Natural killer cell treated with Interleukin-12 subunit alpha and Interleukin-12 subunit beta and Interleukin-15 and Interleukin-18, amount 100 ng/mL, for 72 hours (primary cell): ENCODE data around the gene MSI2. TPM values are rescaled to one million over a fixed set of nuclear protein-coding genes. Genes with fewer than 3 reads are reported as not detected.

ENCODE experiments used
- ATAC-seq, 2 donors: fragments of 150-1000 bp; cut with Tn5 transposase in 1 of 2; sonication (Bioruptor Pico), chemical (Tn5 transposase) in 1 of 2; 2 replicates each; pipeline ENCODE4 v1.10.0; 2021
- DNase-seq: peaks from one replicate; pipeline ENCODE4 v3.0.0; 2022; ENCODE audit warnings: low spot score
- H3K27ac Mint-ChIP-seq, 2 donors: 1 replicate in 1 of 2; 2 replicates in 1 of 2; pipeline ENCODE4 v1.8.0; 2022; ENCODE audit warnings: mixed read lengths in 2 of 2, mild to moderate bottlenecking in 1 of 2, moderate library complexity in 1 of 2
- H3K27me3 Mint-ChIP-seq, 2 donors: 1 replicate in 1 of 2; 2 replicates in 1 of 2; pipeline ENCODE4 v1.8.0; 2022; ENCODE audit warnings: mixed read lengths in 2 of 2
- H3K36me3 Mint-ChIP-seq: one replicate; pipeline ENCODE4 v1.8.0; 2022; ENCODE audit warnings: mixed read lengths
- H3K4me1 Mint-ChIP-seq, 2 donors: 1 replicate in 1 of 2; 2 replicates in 1 of 2; pipeline ENCODE4 v1.8.0; 2022; ENCODE audit warnings: low read depth in 2 of 2, mixed read lengths in 2 of 2, mild to moderate bottlenecking in 1 of 2
- H3K4me3 Mint-ChIP-seq: one replicate; pipeline ENCODE4 v1.8.0; 2022; ENCODE audit warnings: mixed read lengths
- H3K9me3 Mint-ChIP-seq: 2 replicates; pipeline ENCODE4 v1.8.0; 2022; ENCODE audit warnings: mixed read lengths
- total RNA-seq, 2 donors: library from RNA; stranded (reverse); gene quantifications; one replicate each; pipeline ENCODE4 v1.2.3, GENCODE V29; 2022

The MSI2 gene
- total RNA-seq, 2 donors from 2014 or later, result 51.3 to 126 TPM

DNA sequence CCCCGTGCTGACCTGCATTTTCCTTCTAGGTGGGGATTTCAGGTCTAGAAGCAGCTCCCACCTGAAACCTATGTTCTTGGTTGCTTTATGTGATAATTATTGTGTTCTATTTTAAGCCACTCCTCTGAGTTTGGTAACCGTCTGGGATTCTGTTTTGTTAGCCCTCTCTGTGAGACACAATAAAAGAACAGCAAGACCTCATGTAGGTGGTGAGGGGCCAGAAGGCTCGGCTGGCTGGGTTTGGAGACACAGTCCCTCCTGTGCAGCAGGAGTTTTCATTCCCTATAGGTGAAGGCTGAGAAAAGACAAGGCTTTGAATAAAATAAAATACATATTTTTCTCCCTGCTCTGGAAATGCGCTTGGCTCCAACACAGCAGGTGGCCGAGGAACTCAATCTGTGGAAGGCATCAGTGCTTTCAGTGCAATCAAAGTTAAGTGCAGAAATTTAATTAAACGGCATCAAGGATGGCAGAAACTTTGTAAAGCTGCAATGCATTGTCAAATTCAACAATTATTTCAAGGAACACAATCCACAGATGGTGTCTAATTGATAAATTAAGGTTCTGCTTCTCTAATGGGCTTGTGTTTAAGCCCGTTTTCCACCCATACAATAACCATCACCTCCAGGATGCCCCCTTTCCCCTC lies 107.8 kb downstream of the MSI2 start:
- H3K27me3 Mint-ChIP-seq, result no peaks in the 10 kb centered on the region
- peaks cover 7 to 8% of the 10 kb centered on the region in 2 donors for H3K4me1 Mint-ChIP-seq
- H3K36me3 Mint-ChIP-seq, result no peaks in the 10 kb centered on the region
- no peaks in the 10 kb centered on the region for H3K9me3 Mint-ChIP-seq
- DNase-seq, result no peak
- no peak overlapping the region for H3K27ac Mint-ChIP-seq
- H3K4me3 Mint-ChIP-seq, result no peak overlapping the region
- no peak for ATAC-seq

DNA sequence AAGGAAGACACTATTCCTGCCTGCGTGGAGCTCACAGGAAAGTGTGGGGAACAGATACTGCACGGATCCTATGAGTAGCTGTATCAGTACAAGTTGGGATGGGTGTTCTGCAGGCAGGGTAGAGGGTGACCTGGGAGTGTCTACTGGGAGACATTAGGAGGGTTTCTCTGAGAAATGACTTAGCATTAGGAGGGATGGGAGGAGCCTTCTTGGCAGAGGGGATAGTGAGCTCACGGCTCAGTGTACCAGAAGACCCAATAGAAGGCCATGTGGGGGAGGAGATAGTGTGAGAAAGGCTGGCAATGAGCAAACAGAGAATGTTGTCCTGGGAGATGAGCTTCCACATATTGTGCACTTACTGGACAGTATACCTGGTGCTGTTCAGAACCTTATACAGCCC lies 109.1 kb downstream of the MSI2 start:
- DNase-seq (no peak), ATAC-seq (no peak)
- peaks cover 10 to 21% of the 10 kb centered on the region in 2 donors for H3K4me1 Mint-ChIP-seq
- no peak overlapping the region for H3K4me3 Mint-ChIP-seq
- no peaks in the 10 kb centered on the region for H3K36me3 Mint-ChIP-seq
- no peaks in the 10 kb centered on the region for H3K9me3 Mint-ChIP-seq
- H3K27ac Mint-ChIP-seq, result no peak overlapping the region
- no peaks in the 10 kb centered on the region for H3K27me3 Mint-ChIP-seq

DNA sequence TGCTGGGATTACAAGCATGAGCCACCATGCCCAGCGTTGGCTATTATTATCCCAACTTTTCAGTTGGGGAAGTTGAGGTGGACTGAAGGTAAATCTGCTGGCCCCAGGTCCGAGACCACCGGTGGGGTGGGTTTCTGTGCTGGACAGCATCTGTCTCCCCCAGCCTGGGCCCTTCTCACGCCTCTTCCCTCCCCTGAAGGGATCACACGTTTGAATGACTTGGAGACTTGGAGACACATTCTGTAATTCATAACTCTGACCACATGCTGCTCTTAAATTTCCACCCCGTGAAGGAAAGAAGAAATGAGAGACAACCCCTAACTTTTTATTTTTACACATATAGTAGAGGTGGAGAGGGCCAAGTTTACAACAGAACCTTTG lies 109.8 kb downstream of the MSI2 start:
- Mint-ChIP-seq H3K36me3 (no peaks in the 10 kb centered on the region), H3K4me1 (peaks cover 10 to 23% of the 10 kb centered on the region in 2 donors), H3K27ac (no peak overlapping the region), H3K9me3 (no peaks in the 10 kb centered on the region), H3K4me3 (no peak overlapping the region), H3K27me3 (no peaks in the 10 kb centered on the region)
- ATAC-seq (no peak), DNase-seq (no peak)

DNA sequence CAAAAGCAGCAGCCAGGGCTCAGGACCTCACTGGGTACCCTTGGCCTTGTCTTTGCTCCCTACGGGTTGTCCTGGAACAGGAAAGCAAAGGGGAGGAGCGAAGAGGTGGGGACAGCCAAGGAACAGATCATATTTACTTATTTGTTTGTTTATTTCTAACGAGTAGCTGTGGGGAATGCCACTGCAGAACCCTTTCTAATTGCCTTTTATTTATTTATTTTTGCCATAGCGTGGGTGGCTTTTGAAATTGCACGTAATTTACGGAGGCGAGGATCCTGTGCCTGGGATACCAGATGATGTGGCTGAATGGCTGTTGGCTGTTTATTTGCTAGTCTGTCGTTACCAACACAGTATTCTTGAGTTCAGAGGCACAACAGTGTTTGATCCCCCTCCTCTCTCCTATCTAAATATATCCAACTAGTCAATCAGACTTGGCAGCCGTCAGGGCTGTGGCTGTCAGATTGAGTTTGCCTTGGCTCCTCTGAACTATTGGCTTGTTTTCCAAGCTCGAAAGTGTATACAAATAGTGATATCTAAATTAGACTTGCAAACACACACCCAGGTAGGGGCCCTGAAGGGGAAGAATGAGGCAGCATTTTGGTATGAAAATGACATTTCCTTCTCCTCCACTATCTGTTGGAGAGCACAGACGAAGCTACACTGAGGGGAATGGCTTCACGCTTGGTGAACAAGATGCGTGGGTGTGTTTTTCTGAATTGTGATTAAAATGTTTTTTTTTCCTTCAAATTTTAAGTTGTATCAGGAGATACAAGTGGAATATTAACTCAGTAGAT lies 110.4 kb downstream of the MSI2 start:
- H3K27ac Mint-ChIP-seq, result no peak overlapping the region
- peaks cover 10 to 23% of the 10 kb centered on the region in 2 donors for H3K4me1 Mint-ChIP-seq
- no peaks in the 10 kb centered on the region for H3K9me3 Mint-ChIP-seq
- H3K4me3 Mint-ChIP-seq, result no peak overlapping the region
- H3K36me3 Mint-ChIP-seq, result no peaks in the 10 kb centered on the region
- H3K27me3 Mint-ChIP-seq, result no peaks in the 10 kb centered on the region
- DNase-seq (no peak), ATAC-seq (no peak)

DNA sequence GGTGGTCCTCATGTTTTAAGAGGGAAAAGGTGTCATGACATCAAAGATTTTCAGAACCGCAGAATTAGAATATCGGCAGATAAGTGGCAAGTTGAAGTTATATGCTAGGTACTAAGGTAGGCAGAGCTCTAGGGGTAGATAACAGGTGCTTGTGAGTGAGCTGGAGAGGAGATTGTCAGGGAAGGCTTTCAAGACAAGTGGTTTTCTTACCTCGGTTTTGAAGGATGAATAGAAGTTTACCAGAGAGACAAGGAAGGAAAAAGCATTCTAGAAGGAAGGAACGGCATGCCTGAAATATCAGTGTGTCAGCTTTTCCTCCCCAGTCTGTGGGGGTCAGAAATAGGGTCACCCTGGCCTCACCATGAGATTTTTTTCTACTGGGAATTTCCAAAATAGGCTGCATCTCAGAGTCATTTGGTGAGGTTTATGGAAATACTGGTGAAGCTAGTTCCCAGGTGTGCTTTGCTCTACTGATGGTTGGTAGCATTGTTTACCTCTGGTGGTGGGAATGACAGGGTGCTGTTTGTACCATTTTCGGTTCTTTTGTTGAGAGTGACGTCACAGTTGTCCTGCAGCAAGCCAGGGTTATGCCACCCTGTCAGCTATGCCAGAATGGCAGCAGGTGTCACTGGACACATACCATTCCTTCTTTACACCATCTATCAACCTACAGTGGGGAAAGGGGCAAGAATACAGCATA lies 112.5 kb downstream of the MSI2 start:
- Mint-ChIP-seq H3K36me3 (no peaks in the 10 kb centered on the region), H3K4me1 (peaks cover 10 to 23% of the 10 kb centered on the region in 2 donors), H3K27me3 (no peaks in the 10 kb centered on the region), H3K4me3 (no peak overlapping the region), H3K27ac (no peak overlapping the region), H3K9me3 (no peaks in the 10 kb centered on the region)
- DNase-seq (no peak), ATAC-seq (no peak)

DNA sequence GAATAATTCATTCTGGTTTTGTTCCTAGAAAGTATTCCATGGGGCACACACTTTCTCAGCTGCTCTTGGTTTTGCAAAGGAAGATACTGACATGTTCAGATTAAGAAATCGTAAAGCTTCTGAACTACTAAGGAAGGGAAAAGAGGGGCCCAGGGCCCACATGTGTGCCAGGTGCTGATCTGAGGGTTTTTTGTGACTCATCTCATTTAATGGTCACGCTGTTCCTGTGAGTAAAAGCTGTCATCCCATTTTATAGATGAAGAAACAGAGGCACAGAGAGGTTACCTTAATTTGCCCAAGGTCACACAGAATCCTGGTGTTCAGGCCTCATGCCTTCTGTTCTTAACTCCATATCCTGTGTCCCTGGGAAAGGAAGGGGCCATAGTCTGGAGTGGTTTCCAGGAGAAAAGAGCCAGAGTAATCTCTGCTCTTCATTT lies 113.2 kb downstream of the MSI2 start:
- H3K9me3 Mint-ChIP-seq, result no peaks in the 10 kb centered on the region
- H3K27ac Mint-ChIP-seq, result no peak overlapping the region
- ATAC-seq (peak in 1 of 2 donors; percentile 68), DNase-seq (no peak)
- no peaks in the 10 kb centered on the region for H3K36me3 Mint-ChIP-seq
- H3K4me1 Mint-ChIP-seq, result peaks cover 10 to 23% of the 10 kb centered on the region in 2 donors
- H3K27me3 Mint-ChIP-seq, result no peaks in the 10 kb centered on the region
- H3K4me3 Mint-ChIP-seq, result no peak overlapping the region

DNA sequence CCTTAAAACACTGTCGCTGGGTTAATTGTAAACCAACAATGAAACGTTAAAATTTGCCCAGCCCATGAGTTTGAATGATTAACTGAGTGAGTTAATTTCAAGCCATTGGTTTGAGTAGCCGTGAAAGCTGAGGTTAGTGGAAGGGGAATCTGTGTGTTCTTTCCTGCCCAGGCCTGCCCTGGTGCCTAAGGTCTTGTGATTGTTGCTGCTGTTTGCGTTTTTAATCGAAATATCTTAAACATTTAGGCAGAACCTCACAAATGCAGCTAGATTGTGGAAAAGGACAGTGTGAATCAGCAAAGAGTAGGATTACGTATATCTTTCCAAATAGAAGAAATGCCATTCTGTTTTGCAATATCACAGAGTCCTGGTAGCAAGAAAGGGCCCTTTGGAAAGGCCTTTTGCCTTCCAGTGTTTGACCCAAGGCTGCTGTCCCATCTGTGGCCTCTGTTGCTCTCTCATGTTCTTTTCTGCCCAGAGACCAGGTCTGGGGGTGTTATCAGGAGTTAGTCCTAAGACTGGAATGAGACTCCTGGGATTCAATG lies 113.8 kb downstream of the MSI2 start:
- Mint-ChIP-seq H3K9me3 (no peaks in the 10 kb centered on the region), H3K4me1 (peaks cover 12 to 23% of the 10 kb centered on the region in 2 donors), H3K27me3 (no peaks in the 10 kb centered on the region), H3K27ac (no peak overlapping the region), H3K36me3 (no peaks in the 10 kb centered on the region), H3K4me3 (no peak overlapping the region)
- DNase-seq (no peak), ATAC-seq (no peak)

DNA sequence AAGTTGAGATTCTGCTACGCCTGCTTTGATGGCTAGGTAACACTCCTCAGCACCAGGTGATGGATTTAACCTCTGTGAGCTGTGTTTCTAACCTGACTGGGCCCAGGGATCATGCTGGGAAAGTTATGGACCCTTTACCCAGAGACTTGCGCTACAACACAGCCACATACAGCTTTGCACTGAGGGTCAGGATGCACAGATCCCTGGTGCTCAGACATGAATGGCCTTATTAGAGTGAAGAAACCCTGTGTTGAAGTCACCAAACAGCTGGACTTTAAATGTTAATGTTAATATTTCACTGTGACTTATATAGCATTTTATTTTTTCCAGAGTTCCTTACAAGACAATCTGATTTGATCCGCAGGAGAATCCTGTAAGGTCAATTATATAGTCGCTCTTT lies 114.3 kb downstream of the MSI2 start:
- no peaks in the 10 kb centered on the region for H3K9me3 Mint-ChIP-seq
- no peaks in the 10 kb centered on the region for H3K36me3 Mint-ChIP-seq
- H3K27me3 Mint-ChIP-seq, result peaks cover 0 to 2% of the 10 kb centered on the region in 2 donors
- no peak overlapping the region for H3K27ac Mint-ChIP-seq
- DNase-seq (no peak), ATAC-seq (no peak)
- H3K4me1 Mint-ChIP-seq, result peaks cover 12 to 23% of the 10 kb centered on the region in 2 donors
- no peak overlapping the region for H3K4me3 Mint-ChIP-seq

DNA sequence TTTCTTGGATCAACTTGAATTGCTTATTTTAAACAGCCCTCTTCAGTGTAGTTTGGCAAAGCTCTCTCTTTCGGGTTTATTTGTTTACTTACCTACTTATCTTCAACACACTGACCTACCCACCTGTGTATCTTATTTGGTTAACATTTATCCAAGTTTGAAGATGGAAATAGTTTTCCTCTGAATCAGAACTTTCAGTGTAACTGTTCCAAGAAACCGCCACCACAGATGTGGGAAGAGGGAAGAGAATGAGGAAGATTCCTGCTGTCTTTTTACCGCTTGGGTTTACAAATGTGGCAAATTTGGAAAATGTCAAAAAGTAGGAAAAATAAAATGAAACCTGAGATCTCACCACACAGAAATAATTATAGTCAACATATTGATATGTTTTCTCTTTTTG lies 115.8 kb downstream of the MSI2 start:
- H3K9me3 Mint-ChIP-seq, result no peaks in the 10 kb centered on the region
- ATAC-seq (no peak), DNase-seq (no peak)
- H3K36me3 Mint-ChIP-seq, result no peaks in the 10 kb centered on the region
- H3K4me1 Mint-ChIP-seq, result peaks cover 18 to 23% of the 10 kb centered on the region in 2 donors
- H3K27ac Mint-ChIP-seq, result no peak overlapping the region
- no peak overlapping the region for H3K4me3 Mint-ChIP-seq
- H3K27me3 Mint-ChIP-seq, result peaks cover 0 to 2% of the 10 kb centered on the region in 2 donors

DNA sequence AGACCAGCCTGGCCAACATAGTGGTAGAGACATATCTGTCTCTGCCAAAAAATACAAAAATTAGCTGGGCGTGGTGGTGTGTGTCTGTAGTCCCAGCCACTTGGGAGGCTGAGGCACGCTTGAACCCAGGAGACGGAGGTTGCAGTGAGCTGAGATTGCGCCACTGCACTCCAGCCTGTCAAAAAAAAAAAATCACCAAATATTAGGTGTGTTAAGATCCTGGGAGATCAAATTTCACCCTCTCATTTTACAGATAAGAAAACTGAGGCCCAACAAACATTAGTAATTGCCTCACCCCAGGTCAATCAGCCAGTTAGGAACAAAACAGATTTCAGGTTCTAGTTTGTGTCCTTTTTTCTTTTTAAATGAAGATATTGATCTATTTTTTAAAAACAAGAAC lies 116.7 kb downstream of the MSI2 start:
- ATAC-seq (no peak), DNase-seq (no peak)
- Mint-ChIP-seq H3K27ac (no peak overlapping the region), H3K27me3 (peaks cover 0 to 2% of the 10 kb centered on the region in 2 donors), H3K9me3 (no peaks in the 10 kb centered on the region), H3K4me3 (no peak overlapping the region), H3K36me3 (no peaks in the 10 kb centered on the region), H3K4me1 (peaks cover 18 to 23% of the 10 kb centered on the region in 2 donors)

DNA sequence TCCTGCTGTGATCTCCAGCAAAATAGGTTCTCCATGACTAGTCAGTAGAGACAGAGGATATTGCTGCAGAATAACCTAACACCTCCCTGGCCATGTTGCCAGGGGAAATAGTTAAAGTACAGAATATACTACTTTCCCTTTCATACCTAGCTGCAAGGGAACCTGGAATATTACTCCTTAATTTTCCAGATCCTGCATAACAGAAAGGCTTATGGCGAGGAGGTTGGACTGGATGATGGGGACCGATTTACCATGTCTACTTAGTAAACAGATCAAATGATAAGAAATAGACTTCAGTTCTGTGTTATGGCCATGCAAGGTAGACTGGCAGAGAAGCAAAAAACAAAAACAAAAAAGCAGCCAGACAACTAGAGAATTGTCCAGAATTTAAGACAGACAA lies 117.4 kb downstream of the MSI2 start:
- Mint-ChIP-seq H3K4me3 (no peak overlapping the region), H3K9me3 (no peaks in the 10 kb centered on the region), H3K27ac (no peak overlapping the region), H3K4me1 (peaks cover 19 to 20% of the 10 kb centered on the region in 2 donors), H3K36me3 (no peaks in the 10 kb centered on the region), H3K27me3 (peaks cover 0 to 2% of the 10 kb centered on the region in 2 donors)
- no peak for ATAC-seq
- DNase-seq, result no peak

DNA sequence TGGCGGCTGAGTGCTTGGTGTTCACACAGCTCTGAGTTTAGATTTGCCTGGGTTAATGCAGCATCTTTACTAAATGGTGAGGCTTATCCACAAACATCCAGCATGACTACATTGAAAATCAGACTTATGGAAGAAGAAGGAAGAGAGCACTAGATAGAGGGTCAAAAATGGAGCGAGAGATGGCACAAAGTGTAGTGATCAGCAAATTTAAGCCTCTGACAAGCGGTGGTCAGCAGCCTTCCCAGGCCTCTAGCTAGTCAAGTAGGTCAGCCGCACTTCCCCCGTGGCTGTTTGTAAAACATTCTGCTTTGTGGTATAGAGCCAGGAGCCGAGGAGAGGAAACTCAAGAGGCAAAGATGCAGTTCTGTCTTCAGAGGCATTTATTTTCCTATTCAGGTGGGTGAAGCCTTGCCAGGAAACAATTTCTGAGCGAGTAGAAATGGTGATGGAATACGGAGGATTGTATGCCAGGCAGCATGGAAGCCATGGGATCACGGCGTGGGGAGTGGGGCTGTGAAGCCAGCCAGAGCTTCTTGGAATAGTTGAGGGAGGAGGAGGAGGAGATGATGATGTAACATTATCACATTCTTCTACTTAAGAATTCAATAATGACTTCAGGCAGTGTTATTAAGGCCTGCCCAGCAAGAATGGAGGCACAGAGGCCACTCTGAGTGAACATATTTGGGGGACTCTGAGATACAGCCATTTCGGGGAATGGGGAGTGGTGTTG lies 118.9 kb downstream of the MSI2 start:
- no peaks in the 10 kb centered on the region for H3K9me3 Mint-ChIP-seq
- H3K27ac Mint-ChIP-seq, result no peak overlapping the region
- peaks cover 13 to 25% of the 10 kb centered on the region in 2 donors for H3K4me1 Mint-ChIP-seq
- no peaks in the 10 kb centered on the region for H3K36me3 Mint-ChIP-seq
- H3K4me3 Mint-ChIP-seq, result no peak overlapping the region
- H3K27me3 Mint-ChIP-seq, result peaks cover 0 to 2% of the 10 kb centered on the region in 2 donors
- ATAC-seq, result no peak
- DNase-seq, result no peak

DNA sequence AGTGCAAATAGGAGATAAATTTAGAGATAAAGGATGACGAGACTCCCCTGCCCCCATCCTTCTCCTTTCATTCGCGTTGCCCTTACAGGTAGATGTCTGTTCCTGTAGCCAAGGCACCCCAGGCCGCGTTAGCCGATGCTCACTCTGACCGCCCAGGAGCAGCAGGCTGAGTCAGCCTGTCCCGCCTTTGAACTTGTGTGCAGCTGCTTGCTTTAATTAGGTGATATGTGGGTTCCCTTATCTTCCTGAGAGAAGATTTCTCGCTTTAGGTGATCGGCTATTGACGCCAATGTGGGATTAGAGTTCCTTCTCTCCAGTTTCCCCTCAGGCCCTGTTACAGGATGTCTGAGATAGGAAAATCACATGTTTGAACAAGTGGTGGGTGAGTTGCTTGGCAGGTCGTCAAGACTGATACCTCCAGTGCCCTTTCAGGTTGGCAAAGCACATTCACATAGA lies 119.5 kb downstream of the MSI2 start:
- H3K36me3 Mint-ChIP-seq, result no peaks in the 10 kb centered on the region
- peaks cover 9 to 25% of the 10 kb centered on the region in 2 donors for H3K4me1 Mint-ChIP-seq
- peaks cover 0 to 2% of the 10 kb centered on the region in 2 donors for H3K27me3 Mint-ChIP-seq
- ATAC-seq, result no peak
- no peak for DNase-seq
- no peak overlapping the region for H3K27ac Mint-ChIP-seq
- no peak overlapping the region for H3K4me3 Mint-ChIP-seq
- H3K9me3 Mint-ChIP-seq, result no peaks in the 10 kb centered on the region
